Smooth muscle cell (in vitro differentiated cells): ENCODE measurements around the gene ATP10A. TPM values are rescaled to one million over a fixed set of nuclear protein-coding genes. Genes with fewer than 3 reads are reported as not detected.

Experiments used
- DNase-seq: peaks from one replicate; lab custom pipeline; 2025; ENCODE audit not compliant: unreplicated experiment; lab: John Stamatoyannopoulos, UW
- H2AFZ ChIP-seq: fragments of 200-600 bp; sonication (generic); 2 replicates; pipeline ENCODE4 v1.6.0; 2016; ENCODE audit warnings: antibody characterized with exemption, low read depth, mild to moderate bottlenecking
- H3F3A ChIP-seq: fragments of 200-600 bp; sonication (generic); 2 replicates; pipeline ENCODE4 v1.6.0; 2017; ENCODE audit warnings: antibody characterized with exemption, low read depth
- H3K27ac ChIP-seq: fragments of 200-600 bp; sonication (generic); 2 replicates; pipeline ENCODE4 v1.5.1; 2016; ENCODE audit warnings: low read depth, mild to moderate bottlenecking
- H3K27me3 ChIP-seq: fragments of 200-600 bp; sonication (generic); 2 replicates; pipeline ENCODE4 v1.6.1; 2016; ENCODE audit warnings: low read depth, mild to moderate bottlenecking
- H3K36me3 ChIP-seq: fragments of 200-600 bp; sonication (generic); 2 replicates; pipeline ENCODE4 v1.5.1; 2016; ENCODE audit warnings: low read depth
- H3K4me1 ChIP-seq: fragments of 200-600 bp; sonication (generic); 2 replicates; pipeline ENCODE4 v1.5.1; 2016; ENCODE audit warnings: low read depth
- H3K4me2 ChIP-seq: fragments of 200-600 bp; sonication (generic); 2 replicates; pipeline ENCODE4 v1.6.0; 2016; ENCODE audit warnings: mild to moderate bottlenecking
- H3K4me3 ChIP-seq: fragments of 200-600 bp; sonication (generic); 2 replicates; pipeline ENCODE4 v1.5.1; 2016; ENCODE audit warnings: mild to moderate bottlenecking
- H3K79me2 ChIP-seq: fragments of 200-600 bp; sonication (generic); 2 replicates; pipeline ENCODE4 v1.6.0; 2016; ENCODE audit warnings: low read depth, mild to moderate bottlenecking
- H3K9ac ChIP-seq: fragments of 200-600 bp; sonication (generic); 2 replicates; pipeline ENCODE4 v1.6.0; 2016; ENCODE audit warnings: low read depth
- H3K9me3 ChIP-seq: fragments of 200-600 bp; sonication (generic); replicated peaks from 2 replicates; pipeline ENCODE4 v1.5.1; 2016; ENCODE audit warnings: low read depth
- H4K20me1 ChIP-seq: fragments of 200-600 bp; sonication (generic); 2 replicates; pipeline ENCODE4 v1.6.0; 2016; ENCODE audit warnings: low read depth
- WGBS: methylation state at CpG from one replicate; pipeline ENCODE4 v1.1.7; 2016; ENCODE audit warnings: low lambda C conversion rate; 5-methylcytosine and 5-hydroxymethylcytosine counted together
- polyA plus RNA-seq: library from polyadenylated mRNA; unstranded; fragments of >200 nt; fragmentation: Nextera tagmentation; extraction: Ambion mirVana; gene quantifications from 2 replicates; pipeline ENCODE4 v1.2.1, GENCODE V29; 2016
- total RNA-seq: library from RNA; depleted of rRNA; stranded (reverse); fragments of >200 nt; gene quantifications from 2 replicates; pipeline ENCODE4 v1.2.3, GENCODE V29; 2014
- TF ChIP-seq, protein P1 (sequence below): fragments of 200-600 bp; sonication (generic); IDR thresholded peaks from 2 replicates; pipeline ENCODE4 v1.5.1; 2017; ENCODE audit warnings: borderline replicate concordance, mild to moderate bottlenecking, antibody characterized with exemption; ENCODE audit not compliant: insufficient read depth, poor library complexity, severe bottlenecking

ATP10A gene
- total and polyA plus RNA-seq, 2 experiments from 2014 or later: 10.6 to 12.3 TPM

DNA sequence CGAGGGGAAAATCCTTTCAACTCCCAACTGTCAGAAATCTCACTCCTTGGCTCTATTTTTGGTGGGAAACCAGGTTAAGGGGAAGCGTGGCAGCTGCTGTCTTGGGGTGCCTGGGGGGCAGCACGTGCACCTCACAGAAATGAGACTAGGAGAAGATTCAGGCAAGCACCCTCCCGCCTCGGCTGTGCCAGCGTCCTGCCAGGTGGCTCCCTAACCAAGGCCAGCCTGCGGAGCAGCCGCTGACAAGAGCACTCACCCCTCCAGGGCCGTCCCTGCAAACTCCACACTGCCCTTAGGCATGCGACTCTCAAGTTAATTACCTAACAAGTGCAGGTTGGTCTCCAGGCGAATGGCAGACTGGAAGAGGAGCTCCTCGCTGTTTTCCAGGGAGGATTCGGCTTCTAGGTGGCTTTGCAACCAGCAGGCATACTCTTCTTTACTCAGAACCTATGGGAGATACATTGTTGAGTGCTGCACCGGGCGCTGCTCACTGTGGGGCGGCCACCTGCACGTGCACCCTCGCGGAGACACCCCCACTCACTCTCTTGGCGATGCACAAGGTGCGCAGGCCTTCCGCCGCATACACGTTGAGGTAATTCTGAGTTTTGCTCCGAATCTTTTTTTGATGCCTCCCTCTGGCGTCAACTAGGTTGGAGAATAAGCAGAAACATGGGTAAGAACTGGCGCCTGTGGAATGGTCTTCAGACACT, 155.3 kb downstream of the ATP10A start:
- no peaks in the 10 kb centered on the region for H3K36me3 ChIP-seq
- no peak overlapping the region for H3K27ac ChIP-seq
- no peak overlapping the region for H3K4me3 ChIP-seq
- H4K20me1 ChIP-seq: no peaks in the 10 kb centered on the region
- H3F3A ChIP-seq: no peaks in the 10 kb centered on the region
- no peak overlapping the region for H2AFZ ChIP-seq
- TF ChIP-seq, protein P1, sequence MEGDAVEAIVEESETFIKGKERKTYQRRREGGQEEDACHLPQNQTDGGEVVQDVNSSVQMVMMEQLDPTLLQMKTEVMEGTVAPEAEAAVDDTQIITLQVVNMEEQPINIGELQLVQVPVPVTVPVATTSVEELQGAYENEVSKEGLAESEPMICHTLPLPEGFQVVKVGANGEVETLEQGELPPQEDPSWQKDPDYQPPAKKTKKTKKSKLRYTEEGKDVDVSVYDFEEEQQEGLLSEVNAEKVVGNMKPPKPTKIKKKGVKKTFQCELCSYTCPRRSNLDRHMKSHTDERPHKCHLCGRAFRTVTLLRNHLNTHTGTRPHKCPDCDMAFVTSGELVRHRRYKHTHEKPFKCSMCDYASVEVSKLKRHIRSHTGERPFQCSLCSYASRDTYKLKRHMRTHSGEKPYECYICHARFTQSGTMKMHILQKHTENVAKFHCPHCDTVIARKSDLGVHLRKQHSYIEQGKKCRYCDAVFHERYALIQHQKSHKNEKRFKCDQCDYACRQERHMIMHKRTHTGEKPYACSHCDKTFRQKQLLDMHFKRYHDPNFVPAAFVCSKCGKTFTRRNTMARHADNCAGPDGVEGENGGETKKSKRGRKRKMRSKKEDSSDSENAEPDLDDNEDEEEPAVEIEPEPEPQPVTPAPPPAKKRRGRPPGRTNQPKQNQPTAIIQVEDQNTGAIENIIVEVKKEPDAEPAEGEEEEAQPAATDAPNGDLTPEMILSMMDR: no peak
- H3K4me1 ChIP-seq: no peaks in the 10 kb centered on the region
- no peaks in the 10 kb centered on the region for H3K9me3 ChIP-seq
- no peak for DNase-seq
- H3K4me2 ChIP-seq: no peak overlapping the region
- 89% methylated on average over 27 of the region's 27 CpGs for WGBS
- no peaks in the 10 kb centered on the region for H3K27me3 ChIP-seq
- no peak overlapping the region for H3K9ac ChIP-seq
- no peaks in the 10 kb centered on the region for H3K79me2 ChIP-seq

DNA sequence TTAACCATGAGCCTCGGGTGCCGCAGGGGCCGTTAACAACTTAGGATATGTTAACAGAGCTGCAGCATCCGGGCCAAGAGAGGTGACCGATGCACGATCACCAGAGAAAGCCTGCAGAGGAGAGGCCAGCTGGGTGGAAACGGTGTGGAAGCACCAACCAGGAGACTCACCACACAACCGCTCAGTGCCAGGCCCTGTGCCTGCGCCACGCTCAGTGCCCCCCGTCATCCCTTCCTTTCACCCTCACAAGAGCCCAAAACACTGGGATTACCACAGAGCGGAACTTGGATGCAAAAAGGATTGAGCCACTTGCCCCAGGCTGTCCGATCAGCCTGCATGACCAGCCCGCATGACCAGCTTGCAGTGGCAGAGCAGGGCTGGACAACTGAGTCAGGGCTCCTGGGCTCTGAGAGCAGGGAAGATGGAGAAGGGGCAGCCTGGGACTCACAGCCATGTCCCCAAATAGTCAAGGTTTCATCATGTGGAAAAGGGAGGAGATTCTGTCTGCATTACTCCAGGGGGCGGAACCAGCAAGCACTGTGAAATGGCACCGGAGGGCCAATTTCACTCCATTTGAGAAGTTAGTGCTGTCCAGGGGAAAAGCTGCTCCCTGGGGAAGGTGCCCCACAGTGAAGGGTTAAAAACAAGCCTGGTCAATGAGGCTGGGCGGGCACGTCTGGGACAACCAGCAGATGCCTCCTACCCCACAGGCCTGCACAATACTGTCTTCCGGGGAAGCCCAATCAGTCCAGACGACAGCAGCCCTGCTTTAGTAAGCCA, 156.8 kb downstream of the ATP10A start:
- H3K9me3 ChIP-seq: no peaks in the 10 kb centered on the region
- no peaks in the 10 kb centered on the region for H3K4me1 ChIP-seq
- no peak overlapping the region for H3K9ac ChIP-seq
- no peak overlapping the region for H3K27ac ChIP-seq
- no peak overlapping the region for H3K4me2 ChIP-seq
- TF ChIP-seq, protein P1: no peak
- H4K20me1 ChIP-seq: no peaks in the 10 kb centered on the region
- DNase-seq: no peak
- H2AFZ ChIP-seq: no peak overlapping the region
- no peaks in the 10 kb centered on the region for H3K79me2 ChIP-seq
- H3K4me3 ChIP-seq: no peak overlapping the region
- WGBS: 84% methylated on average over 20 of the region's 20 CpGs
- no peaks in the 10 kb centered on the region for H3K27me3 ChIP-seq
- H3K36me3 ChIP-seq: no peaks in the 10 kb centered on the region
- H3F3A ChIP-seq: no peaks in the 10 kb centered on the region

DNA sequence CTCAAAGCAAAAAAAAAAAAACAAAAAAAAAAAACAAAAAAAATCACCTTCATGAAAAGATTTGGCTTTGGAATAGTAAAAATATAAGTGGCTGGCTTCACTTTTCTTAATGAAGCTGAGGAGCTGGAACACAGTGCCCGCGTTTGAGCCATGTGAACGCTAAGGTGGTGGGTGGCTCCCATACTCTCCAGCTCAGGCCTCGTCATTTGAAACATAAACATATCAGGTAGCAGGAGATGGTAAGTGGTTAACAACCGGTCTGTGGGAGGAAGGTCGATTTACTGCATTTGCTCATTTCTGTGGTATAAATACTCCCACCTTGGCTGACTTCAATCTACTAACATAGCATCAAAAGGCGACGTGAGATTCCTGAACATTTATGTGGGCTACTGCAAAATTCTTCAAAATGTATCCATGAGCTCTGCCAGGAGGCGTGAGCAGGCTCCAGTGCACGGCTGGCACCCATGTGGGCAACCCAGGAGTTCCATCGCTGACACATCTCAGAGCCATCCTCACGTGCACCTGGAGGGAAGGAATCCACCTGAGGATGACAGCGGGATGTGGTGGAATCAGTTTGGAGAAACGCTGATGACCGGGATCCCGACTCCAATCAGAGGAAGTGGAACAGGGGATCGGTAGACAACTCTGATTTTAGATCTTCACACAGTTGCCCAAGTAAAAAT, 157.6 kb downstream of the ATP10A start:
- Histone ChIP-seq H3F3A (no peaks in the 10 kb centered on the region), H3K27ac (no peak overlapping the region), H3K36me3 (no peaks in the 10 kb centered on the region), H3K4me2 (no peak overlapping the region), H3K9me3 (no peaks in the 10 kb centered on the region), H4K20me1 (no peaks in the 10 kb centered on the region), H2AFZ (no peak overlapping the region), H3K9ac (no peak overlapping the region), H3K4me3 (no peak overlapping the region), H3K4me1 (no peaks in the 10 kb centered on the region), H3K27me3 (no peaks in the 10 kb centered on the region), H3K79me2 (no peaks in the 10 kb centered on the region)
- DNase-seq: no peak
- WGBS: 91% methylated on average over 17 of the region's 17 CpGs
- TF ChIP-seq, protein P1: no peak
